ENCODE results near the gene LPCAT2. TPM values are rescaled to one million over a fixed set of nuclear protein-coding genes. Genes with fewer than 3 reads are reported as not detected.

Gene LPCAT2
- total and polyA plus RNA-seq, 2 donors (not counting 3 experiments of a cell fraction or from before 2014, with no cell fraction given) = 64.5 to 72.9 TPM

- Histone ChIP-seq H3K9me3 (replicated peaks; ENCODE audit: control insufficient read depth, insufficient read depth, low read length) (no peaks in the 10 kb centered on the region), H3K9me1 (replicated peaks; ENCODE audit: control insufficient read depth, extremely low read depth, insufficient read depth, low read length) (no peaks in the 10 kb centered on the region), H3K27me3 (ENCODE audit: control insufficient read depth in 2 of 2, insufficient read depth in 2 of 2, low read length in 2 of 2) (peaks cover 2 to 6% of the 10 kb centered on the region in 2 experiments), H3K36me3 (ENCODE audit: control insufficient read depth in 2 of 2, extremely low read depth in 1 of 2, insufficient read depth in 2 of 2, low read length in 2 of 2) (no peaks in the 10 kb centered on the region), H3K27ac (ENCODE audit: insufficient read depth, low read depth, low read length) (no peak overlapping the region), H3K4me3 (replicated peaks in 1 of 3; ENCODE audit: insufficient read depth in 1 of 3, low read depth in 1 of 3, low read length in 3 of 3) (no peak overlapping the region), H2AFZ (ENCODE audit: low read depth, low read length) (no peak overlapping the region), H3K79me2 (ENCODE audit: control insufficient read depth, insufficient read depth, low read length) (no peaks in the 10 kb centered on the region), H3K9ac (replicated peaks; ENCODE audit: extremely low read depth, insufficient read depth, low read length) (no peak overlapping the region), H3K4me2 (ENCODE audit: insufficient read depth, low read length) (no peak overlapping the region), H3K4me1 (ENCODE audit: control insufficient read depth, extremely low read depth, insufficient read depth, low read length) (no peaks in the 10 kb centered on the region), H4K20me1 (replicated peaks; ENCODE audit: control insufficient read depth, extremely low read depth, insufficient read depth, low read length) (no peaks in the 10 kb centered on the region)
- CTCF ChIA-PET = interaction anchor here (1.2 to 6.2 kb wide), 3 partner anchors 33 to 1912 kb away, joined by 3 to 408 read pairs (median 6); no protein-coding TSS in a partner anchor
- DNase-seq (ENCODE audit: low read depth, low spot score) = no peak
- dilution Hi-C loops (cut with MboI; ENCODE audit: extremely low pct_ligation_motif_present, low sequenced_read_pairs) (no loop called here), intact Hi-C loops (cut with micrococcal nuclease) (loop anchor here (10.0 kb wide), 1 partner anchor 1907 kb away; no protein-coding TSS in a partner anchor)
- POLR2A ChIA-PET = no interaction called here
- no TSS peak for BruUV-seq (replicated peaks)
- no peak for FAIRE-seq
- TF ChIP-seq EZH2 (IDR thresholded peaks at IDR 0.05; ENCODE audit: borderline replicate concordance, low read depth, low read length, severe bottlenecking) (no peak), POLR2A (IDR thresholded peaks at IDR 0.05; ENCODE audit: low read depth, low read length) (no peak), MYC (IDR thresholded peaks at IDR 0.05; ENCODE audit: low read depth, low read length) (no peak), POLR2AphosphoS5 (IDR thresholded peaks at IDR 0.05; ENCODE audit: insufficient read depth, low read depth, low read length) (no peak), GATA2 (IDR thresholded peaks at IDR 0.05; ENCODE audit: insufficient read depth, insufficient read length, low read depth, low read length) (no peak), FOS (IDR thresholded peaks at IDR 0.05; ENCODE audit: borderline replicate concordance, insufficient read depth, low read length) (no peak), CTCF (IDR thresholded peaks at IDR 0.05; ENCODE audit: extremely low read depth in 1 of 2, insufficient read depth in 1 of 2, low read depth in 1 of 2, low read length in 2 of 2) (no peak), JUN (IDR thresholded peaks at IDR 0.05; ENCODE audit: borderline replicate concordance, insufficient read depth, insufficient read length, low read depth) (no peak)
- TF ChIP-seq, protein P1, sequence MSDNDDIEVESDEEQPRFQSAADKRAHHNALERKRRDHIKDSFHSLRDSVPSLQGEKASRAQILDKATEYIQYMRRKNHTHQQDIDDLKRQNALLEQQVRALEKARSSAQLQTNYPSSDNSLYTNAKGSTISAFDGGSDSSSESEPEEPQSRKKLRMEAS (IDR thresholded peaks at IDR 0.05; ENCODE audit: insufficient read depth, insufficient read length) = no peak
Observed at GRCh38 chr16:55462241-55462640, 46.6 kb upstream of the LPCAT2 start.
